HG03159 (cell line): Measurements from ENCODE around the gene TMEM129.

Experiments
- ATAC-seq: cut with Tn5 transposase; IDR thresholded peaks from one replicate; pipeline ENCODE4 v1.9.1; 2021; ENCODE audit warnings: mild to moderate bottlenecking, moderate library complexity; ENCODE audit not compliant: unreplicated experiment

TMEM129 gene

GRCh38 chr4:1721003-1721665, at the start of gene TMEM129, which contains the start of gene TACC3:
TSS of gene TMEM129 (minus strand) at chr4:1721323. CDS start at chr4:1720837, 486 bp downstream.
TSS of gene TACC3 (plus strand) at chr4:1721521. CDS start at chr4:1723422, 1,901 bp downstream.
- peak; percentile 78 for ATAC-seq

- no peak for ATAC-seq
Observed at GRCh38 chr4:1770791-1771231, 49.7 kb upstream of the TMEM129 start.

- no peak for ATAC-seq
Observed at GRCh38 chr4:1770245-1770644, 49.1 kb upstream of the TMEM129 start.

GRCh38 chr4:1769692-1770091, 48.6 kb upstream of the TMEM129 start:
- no peak for ATAC-seq

- no peak for ATAC-seq
Observed at GRCh38 chr4:1768367-1769034, 47.4 kb upstream of the TMEM129 start.

GRCh38 chr4:1767770-1768366, 46.7 kb upstream of the TMEM129 start:
- no peak for ATAC-seq

GRCh38 chr4:1767061-1767769, 46.1 kb upstream of the TMEM129 start:
- no peak for ATAC-seq

GRCh38 chr4:1766106-1767060, 45.3 kb upstream of the TMEM129 start:
- ATAC-seq: no peak

- ATAC-seq: no peak
Observed at GRCh38 chr4:1765409-1766072, 44.4 kb upstream of the TMEM129 start.

- ATAC-seq: no peak
Observed at GRCh38 chr4:1764670-1765069, 43.5 kb upstream of the TMEM129 start.

- ATAC-seq: no peak
Observed at GRCh38 chr4:1763550-1764080, 42.5 kb upstream of the TMEM129 start.

GRCh38 chr4:1763070-1763549, 42.0 kb upstream of the TMEM129 start:
- no peak for ATAC-seq

GRCh38 chr4:1762264-1763010, 41.3 kb upstream of the TMEM129 start:
- ATAC-seq: no peak

- no peak for ATAC-seq
Observed at GRCh38 chr4:1761130-1761689, 40.1 kb upstream of the TMEM129 start.

GRCh38 chr4:1760521-1761071, 39.5 kb upstream of the TMEM129 start:
- ATAC-seq: no peak

- no peak for ATAC-seq
Observed at GRCh38 chr4:1759818-1760223, 38.7 kb upstream of the TMEM129 start.

GRCh38 chr4:1759170-1759817, 38.2 kb upstream of the TMEM129 start:
- ATAC-seq: no peak
